Measurements from ENCODE around the gene SFMBT2.
"Not testable (repeated sequence)": the region's sequence is repeated elsewhere in the genome, so short reads cannot be mapped to it uniquely, and the experiment has no call there.

The SFMBT2 gene

DNA sequence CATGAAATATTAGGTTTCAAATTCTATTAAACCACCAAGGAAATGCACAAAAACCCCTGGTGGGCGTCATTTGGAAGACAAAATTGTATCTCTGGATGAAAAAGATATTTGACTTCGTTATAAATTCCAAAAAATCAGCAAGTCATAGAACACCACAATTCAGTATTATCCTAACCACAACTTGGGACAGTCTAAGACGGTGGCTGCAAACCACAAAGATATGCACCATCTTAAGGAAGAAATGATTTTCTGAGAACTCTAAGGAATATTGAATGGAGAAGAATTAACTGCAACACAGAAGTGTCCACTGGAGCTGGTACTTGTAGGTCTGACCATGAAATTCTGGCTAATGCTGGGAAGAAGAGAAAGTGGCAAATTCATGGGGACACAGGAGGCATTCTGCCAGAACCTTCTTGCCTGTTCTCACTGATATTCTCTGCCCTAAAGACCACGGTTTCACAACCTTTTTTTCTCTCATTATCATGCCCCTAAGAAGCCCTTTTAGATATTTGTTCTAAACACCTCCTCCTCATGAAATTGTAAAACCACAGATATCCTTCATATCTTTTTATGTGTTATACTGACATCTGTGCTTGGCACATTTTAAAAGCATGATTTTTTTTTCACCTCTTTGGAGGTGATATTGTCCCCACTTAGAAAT lies 92.9 kb downstream of the SFMBT2 start:
- no peak for DNase-seq

DNA sequence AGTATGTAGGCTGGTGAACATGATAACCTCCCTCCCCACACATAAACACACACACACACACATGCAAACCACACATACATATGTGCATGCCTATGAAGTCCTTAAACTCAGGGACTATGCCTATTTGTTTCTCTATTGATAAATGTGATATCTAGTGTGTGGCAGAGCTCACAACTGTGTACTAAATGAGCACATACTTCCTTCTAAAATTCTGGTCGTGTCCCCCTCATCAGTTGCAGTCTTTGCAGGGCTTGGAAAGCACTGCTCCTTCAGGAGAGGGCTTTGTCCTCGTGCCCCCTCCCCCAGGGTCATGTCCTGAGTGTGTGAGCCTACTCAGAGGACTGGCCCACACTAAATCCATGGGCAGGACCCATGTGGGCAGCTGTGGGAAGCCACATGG lies 94.0 kb downstream of the SFMBT2 start:
- no peak for DNase-seq

DNA sequence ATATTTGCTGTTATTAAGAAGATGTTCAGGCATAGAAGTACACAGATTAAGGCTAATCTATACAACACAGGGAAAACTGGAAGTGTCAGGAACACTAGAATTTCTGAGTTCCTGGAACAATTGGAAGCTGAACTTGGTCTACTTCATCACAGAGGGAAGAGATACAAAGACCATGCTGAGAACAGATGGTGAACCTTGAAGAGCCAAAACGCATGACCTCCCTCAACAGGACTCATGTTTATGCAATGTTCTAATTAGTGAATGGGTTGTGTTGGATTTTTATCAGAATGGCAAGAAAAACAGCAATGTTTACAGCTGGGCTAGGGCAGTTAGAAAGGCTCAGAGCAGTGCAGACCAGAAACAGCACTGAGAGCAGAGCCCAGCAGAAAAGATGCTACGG lies 94.9 kb downstream of the SFMBT2 start:
- DNase-seq, result no peak

DNA sequence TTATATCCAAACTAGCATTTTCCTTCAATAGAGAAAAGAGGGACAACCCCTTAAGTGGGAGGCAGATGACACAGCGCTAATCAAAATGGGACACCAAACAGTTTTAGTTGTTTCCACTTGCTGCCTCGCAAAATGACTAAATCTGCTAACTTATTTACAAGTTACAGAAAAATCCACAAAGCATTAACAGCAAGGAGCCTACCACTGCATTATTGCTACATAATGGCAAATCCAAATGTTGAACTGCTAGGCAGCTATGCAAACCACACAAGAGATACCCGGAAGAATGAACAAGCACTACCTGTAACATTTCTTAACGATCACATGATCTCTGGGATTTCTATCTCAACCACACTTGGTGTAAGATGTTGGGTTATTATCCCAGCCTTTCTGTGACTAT lies 96.7 kb downstream of the SFMBT2 start:
- no peak for DNase-seq

DNA sequence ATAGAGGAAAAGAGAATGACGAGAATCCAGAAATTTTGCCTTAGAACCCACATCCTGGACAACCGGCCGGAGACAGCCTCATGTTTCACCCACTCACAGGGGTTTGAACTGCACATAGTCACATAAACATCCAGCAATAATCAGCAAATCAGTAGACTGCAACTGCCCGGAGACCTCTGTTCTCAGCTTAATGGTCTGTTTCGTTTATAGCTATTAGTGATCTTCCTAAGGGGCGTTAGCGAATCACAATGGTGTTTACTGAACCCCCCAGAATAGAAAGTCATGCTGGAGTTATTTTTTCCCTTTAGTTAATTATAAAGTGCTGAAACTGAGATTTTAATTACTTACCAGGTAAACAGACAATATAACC lies 98.4 kb downstream of the SFMBT2 start:
- no peak for DNase-seq

DNA sequence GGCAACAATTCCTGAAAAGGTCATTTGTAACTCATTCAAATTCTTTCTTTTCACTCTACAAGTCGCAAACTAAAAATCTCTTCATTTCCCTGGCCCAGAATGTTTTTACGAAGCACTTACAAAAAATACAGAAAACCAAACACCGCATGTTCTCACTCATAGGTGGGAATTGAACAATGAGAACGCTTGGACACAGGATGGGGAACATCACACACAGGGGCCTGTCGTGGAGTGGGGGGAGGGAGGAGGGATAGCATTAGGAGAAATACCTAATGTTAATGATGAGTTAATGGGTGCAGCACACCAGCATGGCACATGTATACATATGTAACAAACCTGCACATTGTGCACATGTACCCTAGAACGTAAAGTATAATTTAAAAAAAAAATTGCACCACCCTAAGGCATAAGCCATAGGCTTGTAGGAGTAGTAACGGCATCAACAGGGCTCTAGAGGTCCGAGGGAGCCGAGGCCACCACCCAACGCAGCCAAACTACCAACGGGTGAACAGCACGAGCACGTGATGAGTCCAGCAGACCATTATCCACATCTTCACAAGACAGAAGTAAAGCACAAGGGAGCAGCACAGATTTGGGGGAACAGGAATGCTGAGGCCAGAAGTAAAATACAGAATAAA lies 98.9 kb downstream of the SFMBT2 start:
- DNase-seq, result not testable (repeated sequence)

DNA sequence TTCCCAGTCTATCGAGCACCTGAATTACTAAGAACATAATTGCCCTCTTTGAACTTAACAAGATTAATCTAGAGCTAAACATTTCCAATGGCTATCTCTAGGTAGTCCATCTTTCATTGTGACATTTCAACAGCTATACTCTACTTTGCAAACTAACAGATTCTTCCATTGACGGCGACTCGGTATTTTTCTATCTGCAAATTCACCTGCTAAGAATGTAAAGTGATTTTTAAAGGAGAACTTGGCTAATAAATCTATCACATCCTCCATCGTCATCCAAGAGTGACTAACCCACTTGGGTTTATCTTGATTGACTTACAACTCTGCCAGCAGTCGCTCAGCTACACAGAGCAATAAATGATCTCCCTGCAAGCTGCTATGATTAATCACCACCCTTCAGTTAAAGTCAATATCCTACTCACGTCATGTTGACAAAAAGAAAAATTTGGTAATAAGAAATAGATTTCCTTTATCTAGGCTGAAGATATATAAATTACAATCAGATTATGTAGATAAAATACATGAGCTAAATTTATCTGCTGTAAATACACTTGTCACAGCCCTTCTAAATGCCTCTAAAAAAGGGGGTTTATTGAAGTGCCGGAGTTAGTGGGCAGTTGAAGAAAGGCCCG lies 99.5 kb downstream of the SFMBT2 start:
- no peak for DNase-seq

DNA sequence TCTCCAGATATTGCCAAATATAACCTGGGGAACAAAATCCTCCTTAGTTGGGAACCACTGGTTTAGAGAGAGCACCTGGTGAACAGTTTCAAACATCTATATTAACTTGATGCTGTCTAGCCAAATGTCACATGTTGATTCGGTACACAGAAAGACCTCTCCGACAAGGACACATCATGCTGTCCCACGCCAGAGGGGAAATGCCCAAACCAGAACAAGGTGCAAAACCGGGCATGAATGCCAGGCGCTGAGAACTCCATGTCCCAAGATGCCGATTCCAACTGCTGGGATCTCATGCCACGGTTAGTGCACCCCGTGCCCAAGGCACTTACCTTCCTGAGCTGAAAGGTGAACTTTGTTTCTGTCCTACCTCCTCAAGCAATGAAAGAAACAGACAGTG lies 100.8 kb downstream of the SFMBT2 start:
- no peak for DNase-seq

DNA sequence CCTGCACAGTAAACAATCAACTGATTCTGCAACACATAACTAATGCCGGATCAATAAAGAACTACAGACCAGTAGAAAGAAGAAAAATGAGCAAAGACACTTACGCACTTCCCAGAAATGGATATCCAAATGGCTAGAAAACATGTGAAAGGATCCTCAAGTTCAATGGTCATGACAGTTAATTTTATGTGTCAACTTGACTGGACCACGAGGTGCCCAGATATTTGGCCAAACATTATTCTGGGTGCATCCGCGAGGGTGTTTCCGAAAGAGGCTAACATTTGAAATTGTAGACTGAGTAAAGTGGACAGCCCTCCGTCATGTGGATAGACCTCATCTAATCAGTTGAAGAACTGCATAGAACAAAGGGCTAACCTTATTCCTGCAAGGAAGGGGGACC lies 102.0 kb downstream of the SFMBT2 start:
- no peak for DNase-seq

DNA sequence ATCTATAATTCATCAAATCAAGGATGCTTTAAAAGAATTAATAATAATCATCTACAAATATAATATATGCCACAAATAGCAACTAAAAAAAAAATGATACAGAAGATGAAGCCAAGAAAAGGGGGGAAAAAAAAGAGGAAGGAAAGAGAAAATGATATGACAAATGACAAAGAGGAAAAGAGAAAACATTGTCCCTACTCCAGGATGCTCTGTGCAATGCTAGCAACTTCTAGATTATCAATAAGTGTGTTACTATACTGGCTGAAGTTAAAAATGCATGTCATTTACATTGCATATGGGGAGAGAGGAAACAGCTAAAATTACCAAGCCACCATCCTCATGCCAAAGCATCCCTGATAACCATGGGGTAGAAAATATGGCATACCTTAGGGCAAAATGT lies 104.2 kb downstream of the SFMBT2 start:
- no peak for DNase-seq

DNA sequence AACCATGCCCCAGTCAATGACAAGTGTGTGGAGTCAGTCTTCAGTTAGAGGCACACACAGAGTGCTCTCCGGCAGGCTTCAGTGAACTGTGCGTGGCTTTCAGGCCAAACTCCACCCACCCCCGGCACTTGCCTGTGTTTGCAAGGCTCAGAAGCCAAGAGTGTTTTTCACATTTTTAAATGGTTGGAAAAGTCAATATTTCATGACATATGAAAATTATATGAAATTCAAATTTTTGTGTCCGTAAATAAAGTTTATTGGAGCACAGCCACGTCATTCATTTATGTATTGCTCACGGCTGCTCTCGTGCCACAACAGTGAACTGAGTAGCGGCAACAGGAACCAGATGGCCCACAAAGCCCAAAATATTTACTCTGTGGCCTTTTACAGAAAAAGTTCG lies 104.7 kb downstream of the SFMBT2 start:
- DNase-seq, result no peak

DNA sequence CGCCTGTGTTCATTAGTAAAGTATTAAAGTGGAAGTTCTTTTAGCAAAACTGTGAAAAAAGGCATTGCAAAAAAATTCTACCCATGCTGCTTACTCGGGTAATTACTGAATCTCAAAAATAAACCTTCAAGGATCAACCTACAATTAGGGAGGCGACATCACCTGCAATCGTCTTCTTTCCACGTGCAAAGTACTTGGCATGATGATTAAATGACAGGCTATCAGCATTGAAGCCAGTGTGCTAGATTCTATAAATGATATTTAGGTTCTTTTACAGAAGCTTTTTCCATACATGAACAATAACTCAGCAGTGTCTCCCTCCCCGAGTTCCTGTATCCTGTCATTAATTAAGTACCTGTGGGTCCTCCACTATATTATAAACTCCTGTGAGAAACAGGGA lies 105.8 kb downstream of the SFMBT2 start:
- no peak for DNase-seq

DNA sequence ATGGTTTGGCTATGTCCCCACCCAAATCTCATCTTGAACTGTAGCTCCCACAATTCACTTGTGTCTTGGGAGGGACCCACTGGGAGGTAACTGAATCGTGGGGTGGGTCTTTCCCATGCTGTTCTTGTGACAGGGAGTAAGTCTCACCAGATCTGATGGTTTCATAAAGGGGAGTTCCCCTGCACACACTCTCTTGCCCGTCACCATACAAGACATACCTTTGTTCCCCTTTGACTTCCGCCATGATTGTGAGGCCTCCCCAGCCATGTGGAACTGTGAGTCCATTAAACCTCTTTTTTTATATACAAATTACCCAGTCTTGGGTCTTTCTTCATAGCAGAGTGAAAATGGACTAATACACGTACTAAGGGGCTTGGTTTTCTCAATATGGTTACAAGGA lies 106.7 kb downstream of the SFMBT2 start:
- DNase-seq, result no peak

DNA sequence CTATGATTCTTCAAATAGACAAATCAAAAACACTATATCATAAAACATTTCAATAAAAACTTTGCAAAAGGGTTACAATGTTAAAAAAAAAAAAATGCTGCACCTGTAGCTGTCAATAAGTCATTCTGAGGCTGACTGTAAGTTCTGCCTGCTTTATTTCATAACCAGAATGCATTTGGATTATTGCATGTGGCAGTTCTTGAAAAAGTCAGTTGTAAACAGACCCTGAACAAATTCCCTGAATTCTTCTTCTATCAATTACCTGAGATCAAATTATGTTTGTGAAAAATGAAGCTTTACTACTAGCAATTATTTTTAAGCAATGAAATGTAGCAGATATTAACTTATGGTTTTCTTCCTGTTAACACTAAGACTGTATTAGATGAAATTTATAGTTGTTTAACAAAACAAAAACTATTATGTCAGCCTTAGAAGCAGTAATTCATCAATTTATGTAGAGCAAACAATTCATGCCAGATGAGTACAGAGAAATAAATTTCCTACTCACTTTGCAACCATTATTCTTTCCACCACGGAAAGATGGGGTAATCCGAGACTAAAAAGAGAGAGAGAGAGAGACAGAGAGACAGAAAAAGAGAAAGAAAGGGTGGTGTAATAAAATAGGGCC lies 107.8 kb downstream of the SFMBT2 start:
- DNase-seq, result no peak

DNA sequence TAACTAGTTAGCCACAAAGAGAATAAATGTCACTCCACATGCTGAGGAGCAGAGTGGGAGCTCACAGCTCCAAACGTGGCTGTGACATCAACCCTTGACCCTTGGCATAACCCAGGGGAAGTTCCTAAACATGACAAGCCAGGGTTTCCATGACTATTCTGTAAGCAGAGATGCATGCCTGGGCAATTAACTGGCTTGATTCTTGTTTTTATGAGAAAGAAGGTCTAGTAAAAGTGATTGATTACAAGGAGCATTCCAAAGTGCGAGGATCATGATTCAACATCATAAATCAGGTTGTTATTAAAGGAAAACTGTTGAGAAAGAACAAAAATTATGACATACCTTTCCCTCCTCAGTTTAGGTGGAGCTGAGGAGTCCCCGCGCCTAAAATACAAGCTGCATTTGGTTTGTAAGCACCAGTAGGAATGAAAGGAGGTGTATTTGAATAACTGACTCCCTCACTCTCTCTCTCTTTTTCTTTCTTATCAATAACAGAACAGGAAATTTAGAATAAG lies 108.4 kb downstream of the SFMBT2 start:
- no peak for DNase-seq

DNA sequence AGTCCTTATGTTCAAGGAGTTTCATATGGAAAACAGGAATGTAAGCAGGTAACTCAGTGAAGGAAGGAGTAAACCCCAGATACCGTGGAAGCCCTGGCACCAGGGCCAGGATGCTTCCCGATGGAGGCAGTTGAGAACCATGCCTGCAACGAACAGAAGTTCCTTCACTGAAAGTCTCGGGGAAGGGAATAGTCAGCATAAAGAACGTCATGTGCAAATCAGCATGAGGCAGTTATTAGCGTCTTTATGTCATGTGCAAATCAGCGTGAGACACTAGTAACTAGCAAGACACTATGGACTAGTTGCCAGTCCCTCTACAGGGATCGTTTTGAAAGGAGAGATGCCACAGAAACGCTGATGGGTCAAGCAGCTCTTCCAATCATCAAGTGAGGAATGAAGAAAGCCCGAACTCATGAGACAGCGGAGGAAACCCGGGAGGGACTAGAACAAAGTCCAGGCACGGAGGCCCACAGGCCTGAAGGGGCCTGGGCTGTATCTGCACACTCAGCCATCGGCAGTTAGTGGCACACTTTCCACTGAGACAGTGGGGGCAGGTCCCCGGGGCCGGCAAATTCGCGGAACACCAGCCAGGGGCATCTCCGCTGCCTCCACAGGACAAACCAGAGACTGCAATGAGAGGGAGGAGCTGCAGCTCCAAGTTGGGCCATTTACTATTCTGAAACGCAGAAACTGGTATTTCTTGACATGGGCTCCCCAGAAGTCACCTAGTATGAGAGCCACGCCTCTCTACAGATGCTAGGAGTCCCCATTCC lies 109.6 kb downstream of the SFMBT2 start:
- DNase-seq, result no peak

DNA sequence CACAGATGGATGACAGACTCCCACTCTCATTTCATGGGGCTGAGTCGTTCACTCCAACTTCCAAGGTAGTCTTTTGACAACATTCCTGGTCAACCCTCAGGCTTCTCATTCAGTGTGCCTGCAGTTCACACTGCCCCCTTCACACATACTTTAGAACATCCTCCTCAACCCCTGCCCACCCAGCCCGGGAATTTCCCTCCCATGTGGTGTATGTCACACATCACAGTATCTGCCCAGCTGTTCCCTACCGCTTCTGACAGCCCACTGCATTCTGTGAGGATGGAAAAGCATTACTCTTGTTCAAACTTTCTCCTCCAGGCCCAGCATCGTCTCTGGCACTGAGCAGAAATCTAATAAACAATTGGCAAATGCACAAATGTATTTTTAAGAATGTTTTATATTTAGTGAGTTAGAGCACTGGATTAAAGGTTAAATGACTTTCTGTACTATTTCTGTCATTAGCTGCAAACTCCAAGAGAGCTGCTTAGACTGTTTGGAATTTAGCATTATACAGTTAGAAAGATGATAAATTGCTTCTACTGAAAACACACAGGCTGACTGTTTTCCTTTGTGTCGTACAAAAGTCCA lies 110.4 kb downstream of the SFMBT2 start:
- no peak for DNase-seq

DNA sequence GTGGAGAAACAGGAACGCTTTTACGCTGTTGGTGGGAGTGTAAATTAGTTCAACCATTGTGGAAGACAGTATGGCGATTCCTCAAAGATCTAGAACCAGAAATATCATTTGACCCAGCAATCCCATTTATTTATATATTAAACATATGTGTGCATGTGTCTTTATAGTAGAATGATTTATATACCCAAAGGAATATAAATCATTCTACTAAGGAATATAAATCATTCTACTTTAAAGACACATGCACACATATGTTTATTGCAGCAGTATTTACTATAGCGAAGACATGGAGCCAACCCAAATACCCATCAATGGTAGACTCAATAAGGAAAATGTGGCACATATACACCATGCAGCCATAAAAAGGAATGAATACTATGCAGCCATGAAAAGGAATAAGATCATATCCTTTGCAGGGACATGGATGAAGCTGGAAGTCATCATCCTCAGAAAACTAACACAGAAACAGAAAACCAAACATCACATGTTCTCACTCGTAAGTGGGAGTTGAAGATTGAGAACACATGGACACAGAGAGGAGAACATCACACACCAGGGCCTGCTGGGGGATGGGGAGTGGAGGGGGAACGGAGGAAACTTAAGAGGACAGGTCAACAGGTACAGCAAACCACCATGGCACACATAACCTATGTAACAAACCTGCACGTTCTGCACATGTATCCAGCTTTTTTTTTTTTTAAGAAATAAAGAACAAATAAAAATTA lies 111.1 kb downstream of the SFMBT2 start:
- DNase-seq, result not testable (repeated sequence)

DNA sequence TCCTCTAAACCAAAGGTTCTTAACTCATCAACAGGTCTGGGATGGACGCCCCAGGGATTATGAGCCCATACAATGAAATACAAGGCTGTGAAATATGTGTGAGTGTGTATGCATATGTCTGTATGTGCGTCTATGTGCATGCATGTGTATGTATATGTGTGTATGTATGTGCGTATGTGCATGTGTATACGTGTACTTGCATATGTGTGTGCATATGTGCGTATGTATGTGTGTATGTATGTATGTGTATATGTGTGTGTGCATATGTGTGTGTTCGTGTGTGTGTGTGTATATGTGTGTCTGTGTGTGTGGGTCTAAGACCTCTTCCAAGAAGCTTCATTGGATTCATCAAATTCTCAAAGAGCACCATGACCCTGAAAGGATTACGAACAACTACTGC lies 112.3 kb downstream of the SFMBT2 start:
- no peak for DNase-seq

DNA sequence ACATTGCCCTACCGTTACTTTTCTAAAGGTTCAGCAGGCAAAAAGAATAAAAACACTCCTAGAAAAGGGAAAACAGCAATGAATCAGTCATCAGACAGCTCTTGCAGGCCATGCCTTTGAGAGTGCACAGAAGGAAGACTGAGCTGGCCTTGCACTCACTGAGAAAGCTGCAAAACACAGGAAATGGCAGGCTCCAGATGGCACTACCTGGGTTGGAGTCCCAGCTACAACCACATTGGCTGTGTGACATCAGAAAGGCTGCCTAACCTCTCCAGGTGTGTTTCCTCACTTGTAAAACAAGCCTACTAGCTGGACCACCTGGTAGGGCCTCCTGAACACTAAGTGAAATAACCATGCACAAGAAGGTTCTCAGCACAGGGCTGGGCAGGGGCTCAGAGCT lies 113.7 kb downstream of the SFMBT2 start:
- DNase-seq, result no peak

DNA sequence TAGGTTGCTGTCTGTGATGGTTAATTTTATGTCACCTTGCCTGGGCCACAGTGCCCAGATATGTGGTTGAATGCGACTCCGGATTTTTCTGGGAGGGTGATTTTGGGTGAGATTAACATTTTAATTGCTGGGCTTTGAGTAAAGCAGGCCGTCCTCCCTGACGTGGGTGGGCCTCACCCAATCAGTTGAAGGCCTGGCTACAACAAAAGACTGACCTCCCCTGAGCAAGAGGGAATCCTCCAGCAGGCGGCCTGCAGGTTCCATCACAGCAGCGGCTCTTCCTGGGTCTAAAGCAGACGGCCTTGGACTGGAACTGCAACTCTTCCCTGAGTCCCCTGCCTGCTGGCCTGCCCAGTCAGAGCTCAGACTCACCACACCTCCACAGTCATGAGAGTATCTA lies 114.2 kb downstream of the SFMBT2 start:
- DNase-seq, result no peak

DNA sequence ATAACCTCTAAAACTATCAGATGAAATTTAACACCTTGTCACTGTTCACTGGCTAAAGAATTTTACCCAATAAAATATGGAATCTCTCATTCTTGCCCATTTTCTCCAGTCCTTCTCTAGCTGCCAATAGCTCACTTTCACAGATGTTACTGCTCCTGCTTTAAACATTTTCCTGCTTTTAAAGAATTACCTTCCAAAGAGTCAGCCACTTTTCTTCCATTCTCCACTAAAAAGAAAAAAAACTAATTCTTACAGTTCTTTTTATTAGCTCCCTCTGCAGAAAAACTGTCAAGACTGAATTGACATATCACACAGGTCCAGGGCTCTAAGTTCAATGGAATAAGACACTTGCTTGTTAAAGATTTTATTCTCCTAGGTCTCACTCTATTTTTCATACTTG lies 114.8 kb downstream of the SFMBT2 start:
- DNase-seq, result no peak
